ENCODE results near the gene DTL.

Gene DTL

GRCh38 chr1:212129781-212130180, 94.2 kb downstream of the DTL start:
- no peak for DNase-seq

DNA sequence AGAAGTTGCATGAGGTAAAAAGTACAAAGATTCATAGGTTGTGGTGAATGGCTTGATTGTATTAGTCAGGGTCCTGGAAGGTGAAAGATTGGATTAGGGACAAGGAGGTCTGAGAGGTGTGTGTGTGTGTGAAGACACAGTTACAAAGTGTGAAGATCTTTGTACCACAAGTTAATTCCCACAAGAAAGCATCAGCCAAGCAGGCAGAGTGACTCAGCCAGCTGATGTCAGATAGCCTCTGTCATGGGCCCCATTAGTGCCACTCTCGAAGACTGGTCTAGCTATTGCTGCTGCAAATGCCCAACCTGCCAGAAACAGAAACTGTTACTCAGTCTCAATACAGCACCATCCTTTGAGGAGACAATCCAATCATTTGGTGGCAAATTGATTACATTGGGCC, 96.5 kb downstream of the DTL start:
- DNase-seq, result no peak

DNA sequence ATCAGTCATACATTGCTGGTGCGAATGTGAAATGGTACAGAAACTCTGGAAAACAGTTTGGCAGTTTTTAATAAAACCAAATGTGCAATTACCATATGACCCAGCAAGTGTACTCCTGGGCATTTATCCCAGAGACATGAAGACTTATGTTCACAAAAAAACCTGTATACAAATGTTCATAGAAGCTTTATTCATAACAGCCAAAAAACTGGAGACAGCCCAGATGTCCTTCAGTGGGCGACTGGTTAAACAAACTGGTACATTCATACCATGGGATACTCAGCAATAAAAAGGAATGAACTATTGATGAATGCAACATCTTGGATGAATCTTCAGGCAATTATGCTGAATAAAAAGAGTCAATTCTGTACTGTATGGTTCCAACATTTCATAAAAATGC, 97.8 kb downstream of the DTL start:
- DNase-seq, result no peak

GRCh38 chr1:212135166-212135565, 99.6 kb downstream of the DTL start:
- DNase-seq, result no peak

- no peak for DNase-seq
Measured at GRCh38 chr1:212137854-212138253, 102.3 kb downstream of the DTL start.

- no peak for DNase-seq
Measured at GRCh38 chr1:212138457-212138856, 102.9 kb downstream of the DTL start.

GRCh38 chr1:212139526-212140135, 104.1 kb downstream of the DTL start:
- DNase-seq, result no peak

- no peak for DNase-seq
Measured at GRCh38 chr1:212141404-212141803, 105.9 kb downstream of the DTL start.

GRCh38 chr1:212142883-212143530, 107.5 kb downstream of the DTL start:
- no peak for DNase-seq

DNA sequence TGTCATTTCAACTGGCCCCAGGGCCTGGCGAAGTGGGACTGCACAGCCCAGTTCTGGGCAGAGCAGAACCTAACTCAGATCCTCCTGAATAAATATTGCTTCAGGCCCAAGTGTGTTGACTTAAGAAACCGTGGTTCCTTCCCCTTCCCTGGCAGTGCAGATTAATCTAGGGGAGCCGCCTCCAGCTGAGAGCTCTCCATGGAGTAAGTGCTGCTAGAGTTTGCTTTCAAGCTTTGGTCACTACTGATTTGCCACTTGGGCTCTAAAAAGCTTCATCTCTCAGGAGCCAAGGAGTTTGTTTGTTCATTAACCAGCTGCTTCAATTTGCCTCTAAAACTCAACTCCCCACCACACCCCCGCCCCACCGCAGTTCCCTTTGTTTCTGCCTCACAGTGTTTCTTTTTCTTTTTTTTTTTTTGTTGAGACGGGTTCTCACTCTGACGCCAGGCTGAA, 112.1 kb downstream of the DTL start:
- DNase-seq, result no peak

- no peak for DNase-seq
Measured at GRCh38 chr1:212149566-212149965, 114.0 kb downstream of the DTL start.

GRCh38 chr1:212152308-212152693, 116.8 kb downstream of the DTL start:
- peak; percentile 51 for DNase-seq

GRCh38 chr1:212152869-212153268, 117.3 kb downstream of the DTL start:
- DNase-seq, result no peak

DNA sequence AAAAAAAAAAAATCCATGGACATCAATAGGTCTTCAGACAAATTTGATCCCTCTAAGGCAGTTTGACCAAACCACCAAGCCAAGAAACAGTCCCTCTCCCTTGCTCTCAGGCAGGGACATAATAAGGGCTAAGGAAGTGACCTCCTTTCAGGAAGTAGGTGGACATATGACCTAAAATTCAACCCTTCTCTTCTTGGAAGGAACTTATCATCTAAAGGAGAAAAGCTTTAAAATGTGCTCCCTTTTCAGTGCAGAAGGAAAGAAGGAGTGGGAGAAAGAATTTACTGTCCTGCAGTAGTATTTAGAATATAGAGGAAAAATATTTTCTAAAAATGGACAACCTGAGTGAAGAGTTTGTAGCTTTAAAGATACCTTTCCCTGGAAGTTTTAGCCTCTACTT, 118.1 kb downstream of the DTL start:
- DNase-seq, result no peak
